Measurements from ENCODE around the gene C2orf81. TPM values are rescaled to one million over a fixed set of nuclear protein-coding genes. Genes with fewer than 3 reads are reported as not detected.

Gene C2orf81
- total RNA-seq, 1 donor from 2014 or later: 3.7 TPM

- no peak overlapping the region for H3K4me3 Mint-ChIP-seq (ENCODE audit: unreplicated experiment)
- no peaks in the 10 kb centered on the region for H3K9me3 Mint-ChIP-seq (ENCODE audit: unreplicated experiment)
- no peak overlapping the region for H3K27ac Mint-ChIP-seq (ENCODE audit: unreplicated experiment)
- peaks cover 8% of the 10 kb centered on the region for H3K27me3 Mint-ChIP-seq (ENCODE audit: unreplicated experiment)
- H3K36me3 Mint-ChIP-seq (ENCODE audit: unreplicated experiment): no peaks in the 10 kb centered on the region
- H3K4me1 Mint-ChIP-seq (ENCODE audit: low read depth, unreplicated experiment): peaks cover 5% of the 10 kb centered on the region
- no peak for TF ChIP-seq CTCF (IDR thresholded peaks at IDR 0.05; ENCODE audit: partially characterized antibody, unreplicated experiment)
- DNase-seq: no peak
Observed at GRCh38 chr2:74393525-74393924, 27.9 kb downstream of the C2orf81 start.

GRCh38 chr2:74392449-74392743 is 29.0 kb downstream of the C2orf81 start:
- Mint-ChIP-seq H3K9me3 (ENCODE audit: unreplicated experiment) (no peaks in the 10 kb centered on the region), H3K27ac (ENCODE audit: unreplicated experiment) (peak overlapping the region; percentile 63), H3K36me3 (ENCODE audit: unreplicated experiment) (no peaks in the 10 kb centered on the region), H3K4me1 (ENCODE audit: low read depth, unreplicated experiment) (peaks cover 5% of the 10 kb centered on the region), H3K4me3 (ENCODE audit: unreplicated experiment) (no peak overlapping the region), H3K27me3 (ENCODE audit: unreplicated experiment) (peaks cover 8% of the 10 kb centered on the region)
- DNase-seq: no peak
- no peak for TF ChIP-seq CTCF (IDR thresholded peaks at IDR 0.05; ENCODE audit: partially characterized antibody, unreplicated experiment)

- H3K27me3 Mint-ChIP-seq (ENCODE audit: unreplicated experiment): peaks cover 8% of the 10 kb centered on the region
Observed at GRCh38 chr2:74391580-74392448, 29.6 kb downstream of the C2orf81 start.

GRCh38 chr2:74391209-74391579 is 30.2 kb downstream of the C2orf81 start:
- H3K9me3 Mint-ChIP-seq (ENCODE audit: unreplicated experiment): no peaks in the 10 kb centered on the region
- TF ChIP-seq CTCF (IDR thresholded peaks at IDR 0.05; ENCODE audit: partially characterized antibody, unreplicated experiment): no peak
- H3K36me3 Mint-ChIP-seq (ENCODE audit: unreplicated experiment): no peaks in the 10 kb centered on the region
- no peak for DNase-seq
- no peak overlapping the region for H3K4me3 Mint-ChIP-seq (ENCODE audit: unreplicated experiment)
- H3K27me3 Mint-ChIP-seq (ENCODE audit: unreplicated experiment): peaks cover 8% of the 10 kb centered on the region
- peaks cover 5% of the 10 kb centered on the region for H3K4me1 Mint-ChIP-seq (ENCODE audit: low read depth, unreplicated experiment)
- peak overlapping the region; percentile 94 for H3K27ac Mint-ChIP-seq (ENCODE audit: unreplicated experiment)

More at GRCh38 chr2:74391580-74392448, 29.6 kb downstream of the C2orf81 start:
- DNase-seq: peak; percentile 95
- H3K36me3 Mint-ChIP-seq (ENCODE audit: unreplicated experiment): no peaks in the 10 kb centered on the region
- H3K4me1 Mint-ChIP-seq (ENCODE audit: low read depth, unreplicated experiment): peaks cover 5% of the 10 kb centered on the region
- TF ChIP-seq CTCF (IDR thresholded peaks at IDR 0.05; ENCODE audit: partially characterized antibody, unreplicated experiment): peak; percentile 96
- H3K27ac Mint-ChIP-seq (ENCODE audit: unreplicated experiment): peak overlapping the region; percentile 98
- no peaks in the 10 kb centered on the region for H3K9me3 Mint-ChIP-seq (ENCODE audit: unreplicated experiment)
- H3K4me3 Mint-ChIP-seq (ENCODE audit: unreplicated experiment): no peak overlapping the region

GRCh38 chr2:74390606-74391005 is 30.8 kb downstream of the C2orf81 start:
- H3K27me3 Mint-ChIP-seq (ENCODE audit: unreplicated experiment): peaks cover 8% of the 10 kb centered on the region
- peaks cover 5% of the 10 kb centered on the region for H3K4me1 Mint-ChIP-seq (ENCODE audit: low read depth, unreplicated experiment)
- H3K4me3 Mint-ChIP-seq (ENCODE audit: unreplicated experiment): no peak overlapping the region
- peak overlapping the region; percentile 50 for H3K27ac Mint-ChIP-seq (ENCODE audit: unreplicated experiment)
- TF ChIP-seq CTCF (IDR thresholded peaks at IDR 0.05; ENCODE audit: partially characterized antibody, unreplicated experiment): no peak
- no peaks in the 10 kb centered on the region for H3K9me3 Mint-ChIP-seq (ENCODE audit: unreplicated experiment)
- DNase-seq: no peak
- H3K36me3 Mint-ChIP-seq (ENCODE audit: unreplicated experiment): no peaks in the 10 kb centered on the region
